HepG2 (cell line): ENCODE measurements around the gene IZUMO4. TPM values are rescaled to one million over a fixed set of nuclear protein-coding genes. Genes with fewer than 3 reads are reported as not detected.
A peak's percentile ranks its signal among the peaks of the same experiment; 100 is the strongest.

Experiments
- ATAC-seq: fragments of 200-7000 bp; cut with Tn5 transposase; 3 replicates; pipeline ENCODE4 v1.9.1; 2020; ENCODE audit warnings: mild to moderate bottlenecking, moderate library complexity
- BruUV-seq: library from RNA; stranded (reverse); fragments of 400-500 nt; replicated peaks from 2 replicates; lab custom pipeline; 2021; lab: Mats Ljungman, UMichigan
- CTCF ChIA-PET: fragments of 300-600 bp; formaldehyde crosslinking; extraction: SDS; loops from one replicate; lab custom pipeline; 2021; ENCODE audit warnings: low total read pairs, inconsistent platforms, low intra/inter-chr PET ratio; lab: Yijun Ruan, JAX
- POLR2A ChIA-PET: fragments of 350-600 bp; sonication (Branson Sonifier 250); formaldehyde crosslinking; loops from one replicate; lab custom pipeline; 2020; ENCODE audit warnings: antibody characterized with exemption, inconsistent platforms; lab: Yijun Ruan, JAX
- DNase-seq: peaks from one replicate; pipeline ENCODE4 v3.0.0-alpha.2; 2015; ENCODE audit warnings: low spot score
- FAIRE-seq: peaks from 3 replicates; lab custom pipeline; 2011; peaks lifted over from hg19 to GRCh38; lab: Jason Lieb, UNC
- H2AFZ ChIP-seq: one replicate; pipeline ENCODE4 v1.6.1; 2011; ENCODE audit warnings: low read length, inconsistent platforms
- H3K27ac ChIP-seq: fragments of 300-600 bp; 3 replicates; pipeline ENCODE4 v1.8.0; 2011; ENCODE audit warnings: mixed run types, mild to moderate bottlenecking, mixed read lengths, low read length, inconsistent platforms; ENCODE audit not compliant: insufficient read depth; ENCODE audit errors: extremely low read length
- H3K27me3 ChIP-seq, 2 experiments: fragments of 200-600 bp in 1 of 2; 2 replicates in 1 of 2; 3 replicates in 1 of 2; pipeline versions ENCODE4 v1.6.0 to v1.8.0; 2011; ENCODE audit warnings: low read length in 2 of 2, mild to moderate bottlenecking in 2 of 2, moderate library complexity in 2 of 2, inconsistent platforms in 1 of 2; ENCODE audit not compliant: insufficient read depth in 2 of 2, control insufficient read depth in 1 of 2
- H3K36me3 ChIP-seq, 2 experiments: fragments of 200-600 bp in 1 of 2; replicated peaks in 1 of 2; 2 replicates in 1 of 2; 3 replicates in 1 of 2; pipeline versions ENCODE4 v1.5.1 to v1.8.0; 2011; ENCODE audit warnings: low read length in 2 of 2, inconsistent platforms in 1 of 2; ENCODE audit not compliant: insufficient read depth in 2 of 2, control insufficient read depth in 1 of 2
- H3K4me1 ChIP-seq: 2 replicates; pipeline ENCODE4 v1.5.1; 2012; ENCODE audit warnings: low read length, inconsistent platforms; ENCODE audit not compliant: insufficient read depth
- H3K4me2 ChIP-seq: 2 replicates; pipeline ENCODE4 v1.6.0; 2011; ENCODE audit warnings: low read depth, low read length, inconsistent platforms
- H3K4me3 ChIP-seq, 3 experiments: fragments of 200-600 bp in 1 of 3; sonication (generic), shearing (Covaris generic) in 1 of 3; replicated peaks in 1 of 3; 2 replicates each; pipeline ENCODE4 v1.5.1; 2011 to 2016; ENCODE audit warnings: low read length in 3 of 3, inconsistent platforms in 2 of 3, low read depth in 2 of 3, mild to moderate bottlenecking in 2 of 3, control low read depth in 1 of 3, mixed read lengths in 1 of 3; ENCODE audit not compliant: insufficient read depth in 1 of 3
- H3K79me2 ChIP-seq: one replicate; pipeline ENCODE4 v1.6.1; 2011; ENCODE audit warnings: low read length, inconsistent platforms; ENCODE audit not compliant: insufficient read depth
- H3K9ac ChIP-seq: 2 replicates; pipeline ENCODE4 v1.6.0; 2011; ENCODE audit warnings: mild to moderate bottlenecking, low read depth, low read length, inconsistent platforms; ENCODE audit not compliant: insufficient read depth
- H3K9me3 ChIP-seq: 2 replicates; pipeline ENCODE4 v1.5.1; 2012; ENCODE audit warnings: mild to moderate bottlenecking, low read length
- H4K20me1 ChIP-seq: 2 replicates; pipeline ENCODE4 v1.6.0; 2011; ENCODE audit warnings: inconsistent platforms, mild to moderate bottlenecking, low read length, moderate library complexity; ENCODE audit not compliant: insufficient read depth
- AGO2 ChIP-seq: fragments of 200-400 bp; formaldehyde crosslinking; optimal IDR thresholded peaks from 2 replicates; pipeline ENCODE3; 2017; ENCODE audit warnings: mild to moderate bottlenecking, low read depth, low read length, moderate library complexity
- BRD4 ChIP-seq: sonication (generic); formaldehyde crosslinking; IDR thresholded peaks from 2 replicates; pipeline ENCODE4 v1.4.0; 2020; ENCODE audit warnings: missing genetic modification reagents
- GABPA ChIP-seq, 2 experiments: IDR thresholded peaks; 2 replicates each; pipeline ENCODE4 v1.6.1; 2011 to 2016; ENCODE audit warnings: low read depth in 2 of 2, low read length in 1 of 2, missing biosample characterization in 1 of 2, missing genetic modification characterization in 1 of 2
- THAP11 ChIP-seq: IDR thresholded peaks from 2 replicates; pipeline ENCODE4 v1.6.1; 2016; ENCODE audit warnings: missing biosample characterization, missing genetic modification reagents
- WGBS: methylation state at CpG from one replicate; pipeline ENCODE4 v1.1.6; 2017; ENCODE audit warnings: low lambda C conversion rate; 5-methylcytosine and 5-hydroxymethylcytosine counted together
- in situ Hi-C: cut with HindIII; loops from 2 replicates; pipeline ENCODE4 v1.10.0; 2017; ENCODE audit warnings: low pct_unique_long_range_greater_than_20kb; ENCODE audit not compliant: extremely low pct_ligation_motif_present
- intact Hi-C: fragments of 100-400 bp; cut with micrococcal nuclease; formaldehyde crosslinking; loops from one replicate; pipeline ENCODE4 v1.10.0; 2022; ENCODE audit not compliant: unreplicated experiment
- polyA plus RNA-seq, 8 experiments: library from polyadenylated mRNA; depleted of rRNA in 3 of 8; stranded (reverse) in 7 of 8; unstranded in 1 of 8; fragments of >200 nt; fragmentation: Illumina TruSeq in 4 of 8; extraction: Trizol in 4 of 8; gene quantifications; 2 replicates each; pipeline versions ENCODE4 v1.2.1 to v1.2.3, GENCODE V29; 2011 to 2016; ENCODE audit warnings: low read depth in 4 of 8, missing spikeins in 1 of 8, mixed read lengths in 1 of 8; ENCODE audit not compliant: insufficient read depth in 1 of 8
- total RNA-seq, 5 experiments: library from RNA; depleted of rRNA; stranded (reverse); fragments of >200 nt; fragmentation: Illumina TruSeq; extraction: Trizol; gene quantifications; 2 replicates each; pipeline ENCODE4 v1.2.3, GENCODE V29; 2016; ENCODE audit warnings: low read depth in 1 of 5
- TF ChIP-seq, protein P1 (sequence below): sonication (generic); formaldehyde crosslinking; IDR thresholded peaks from 2 replicates; pipeline ENCODE4 v1.5.1; 2020; ENCODE audit warnings: missing genetic modification reagents, mild to moderate bottlenecking, borderline replicate concordance
- TF ChIP-seq, protein P2 (sequence below): sonication (generic); formaldehyde crosslinking; IDR thresholded peaks from 2 replicates; pipeline ENCODE4 v1.5.0; 2020; ENCODE audit warnings: missing genetic modification reagents, mild to moderate bottlenecking, borderline replicate concordance

IZUMO4 gene
- total and polyA plus RNA-seq, 2 of the 13 experiments (the other 11 are each of a cell fraction or from before 2014, with no cell fraction given), result 0.77 to 3.9 TPM

DNA sequence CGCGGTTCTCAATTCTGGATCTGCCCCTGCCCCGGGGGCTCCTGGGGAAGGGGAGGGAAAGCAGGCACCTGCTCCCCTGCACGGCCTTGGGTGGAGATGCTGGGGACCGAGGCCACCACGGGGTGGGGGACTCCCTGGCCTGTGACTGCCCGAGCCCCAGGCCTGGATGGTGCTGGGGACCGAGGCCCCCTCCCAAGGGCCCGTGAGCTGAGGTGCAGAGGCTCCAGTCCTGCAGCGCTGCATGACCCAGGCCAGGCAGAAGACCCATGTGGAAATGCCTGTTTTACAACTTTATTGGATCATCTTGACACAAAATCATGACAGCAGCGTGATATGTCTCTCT is 4.0 kb downstream of the IZUMO4 start (continued):
- TF ChIP-seq BRD4 (CRISPR knock-in tag) (no peak), GABPA (IDR thresholded peaks at IDR 0.05; ENCODE audit: low read depth, low read length) (no peak), GABPA (CRISPR knock-in tag; IDR thresholded peaks at IDR 0.05; ENCODE audit: low read depth) (no peak), THAP11 (CRISPR knock-in tag) (no peak)

DNA sequence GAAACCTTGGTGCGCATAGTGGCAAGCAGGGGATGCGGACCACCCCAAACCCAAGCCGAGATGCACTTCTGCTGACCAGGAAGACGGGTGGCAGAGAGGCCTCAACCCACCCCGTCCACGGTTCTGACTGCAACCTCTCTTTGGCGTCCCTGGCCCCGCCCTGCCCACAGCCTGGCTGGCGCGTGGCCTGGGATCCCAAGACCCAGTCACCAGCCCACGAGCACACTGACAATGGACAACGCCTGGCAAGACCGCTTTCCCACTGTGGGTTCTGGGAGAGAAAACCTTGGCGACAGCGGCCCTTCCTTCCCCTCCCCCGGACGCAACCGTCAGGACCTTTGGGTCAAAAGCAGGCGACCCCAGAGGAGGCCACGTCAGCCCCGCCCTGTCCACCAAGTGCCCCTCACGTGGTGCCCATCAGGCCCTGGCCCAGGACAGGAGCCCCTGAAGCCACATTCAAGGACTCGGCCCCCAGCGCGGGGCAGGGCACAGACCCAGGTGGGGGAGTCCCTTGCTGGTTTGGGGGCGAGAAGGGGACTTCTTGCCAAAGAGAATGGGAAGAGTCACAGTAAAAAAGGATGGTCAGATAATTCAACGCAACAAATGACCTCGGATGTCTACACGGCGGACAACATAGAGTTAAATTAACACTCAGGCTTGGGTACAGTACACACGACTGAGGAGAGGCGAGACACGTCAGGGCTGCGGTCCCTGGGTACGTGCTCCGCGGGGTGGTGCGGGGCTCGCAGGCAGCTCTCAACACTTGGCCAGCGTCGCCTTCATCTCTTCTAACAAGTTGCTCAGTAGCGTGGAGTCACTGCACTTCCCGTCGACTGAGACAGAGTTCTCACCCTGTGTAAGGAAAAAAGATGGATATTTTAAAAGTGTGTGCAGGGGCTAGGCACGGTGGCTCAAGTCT is 5.0 kb downstream of the IZUMO4 start:
- FAIRE-seq (no peak), ATAC-seq (no peak), DNase-seq (no peak)
- peaks cover 21 to 35% of the 10 kb centered on the region in 2 experiments for H3K36me3 ChIP-seq
- TSS peak; percentile 71 for BruUV-seq
- no peak overlapping the region for H2AFZ ChIP-seq
- peaks cover 9% of the 10 kb centered on the region; the same call in 1 of the 2 replicates for H3K9me3 ChIP-seq
- CTCF ChIA-PET, result no interaction called here
- H3K27me3 ChIP-seq, result no peaks in the 10 kb centered on the region
- in situ Hi-C loops, result no loop called here
- no peak overlapping the region for H3K27ac ChIP-seq
- H3K79me2 ChIP-seq, result peaks cover 8% of the 10 kb centered on the region
- POLR2A ChIA-PET, result no interaction called here
- TF ChIP-seq, protein P1, sequence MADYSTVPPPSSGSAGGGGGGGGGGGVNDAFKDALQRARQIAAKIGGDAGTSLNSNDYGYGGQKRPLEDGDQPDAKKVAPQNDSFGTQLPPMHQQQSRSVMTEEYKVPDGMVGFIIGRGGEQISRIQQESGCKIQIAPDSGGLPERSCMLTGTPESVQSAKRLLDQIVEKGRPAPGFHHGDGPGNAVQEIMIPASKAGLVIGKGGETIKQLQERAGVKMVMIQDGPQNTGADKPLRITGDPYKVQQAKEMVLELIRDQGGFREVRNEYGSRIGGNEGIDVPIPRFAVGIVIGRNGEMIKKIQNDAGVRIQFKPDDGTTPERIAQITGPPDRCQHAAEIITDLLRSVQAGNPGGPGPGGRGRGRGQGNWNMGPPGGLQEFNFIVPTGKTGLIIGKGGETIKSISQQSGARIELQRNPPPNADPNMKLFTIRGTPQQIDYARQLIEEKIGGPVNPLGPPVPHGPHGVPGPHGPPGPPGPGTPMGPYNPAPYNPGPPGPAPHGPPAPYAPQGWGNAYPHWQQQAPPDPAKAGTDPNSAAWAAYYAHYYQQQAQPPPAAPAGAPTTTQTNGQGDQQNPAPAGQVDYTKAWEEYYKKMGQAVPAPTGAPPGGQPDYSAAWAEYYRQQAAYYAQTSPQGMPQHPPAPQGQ (CRISPR knock-in tag), result no peak
- TF ChIP-seq, protein P2, sequence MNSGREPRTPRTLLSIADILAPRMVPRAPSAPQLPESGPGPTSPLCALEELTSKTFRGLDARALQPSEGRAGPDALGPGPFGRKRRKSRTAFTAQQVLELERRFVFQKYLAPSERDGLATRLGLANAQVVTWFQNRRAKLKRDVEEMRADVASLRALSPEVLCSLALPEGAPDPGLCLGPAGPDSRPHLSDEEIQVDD (CRISPR knock-in tag), result no peak
- peak; percentile 47 for TF ChIP-seq AGO2
- no peak overlapping the region for H3K4me2 ChIP-seq
- H3K4me1 ChIP-seq, result peaks cover 28% of the 10 kb centered on the region
- WGBS, result 98% methylated on average over 33 of the region's 45 CpGs
- H3K4me3 ChIP-seq, result no peak overlapping the region
- H3K9ac ChIP-seq, result no peak overlapping the region
- peaks cover 11% of the 10 kb centered on the region; the same call in 1 of the 2 replicates for H4K20me1 ChIP-seq
- intact Hi-C loops, result no loop called here
